Measurements from ENCODE around the gene C19orf67.

DNA sequence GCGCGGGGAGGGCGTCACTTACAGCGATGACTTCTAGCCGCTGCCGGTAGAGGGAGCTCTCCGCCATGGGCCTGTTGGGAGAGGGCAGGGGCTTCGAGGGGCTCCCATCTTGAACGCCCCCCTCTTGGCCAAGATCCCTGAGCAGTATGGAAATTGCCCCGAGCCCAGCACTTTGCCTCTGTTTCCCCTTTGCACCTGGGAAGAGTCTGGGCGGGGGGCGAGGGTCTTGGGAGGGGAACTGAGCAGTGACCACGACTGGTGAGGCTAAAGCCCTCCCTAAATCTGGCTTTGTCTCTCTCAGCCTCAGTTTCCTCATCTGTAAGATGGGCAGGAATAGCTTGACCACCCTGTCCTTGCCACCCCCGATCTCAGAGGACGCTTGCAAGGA lies 26.5 kb downstream of the C19orf67 start:
- no peak for TF ChIP-seq TAF1 (IDR thresholded peaks at IDR 0.05; ENCODE audit: borderline replicate concordance, insufficient read depth, low read length)
- TF ChIP-seq POLR2AphosphoS5 (IDR thresholded peaks at IDR 0.05; ENCODE audit: low read depth, low read length), result no peak
- no peak for TF ChIP-seq SIN3A (IDR thresholded peaks at IDR 0.05; ENCODE audit: borderline replicate concordance, insufficient read depth, low read length)
- TF ChIP-seq REST (IDR thresholded peaks at IDR 0.05; ENCODE audit: insufficient read depth in 1 of 2, low read depth in 2 of 2, low read length in 2 of 2), result no peak
- TF ChIP-seq FOXP2 (optimal IDR thresholded peaks at IDR 0.05; ENCODE audit: borderline replicate concordance, extremely low read depth, extremely low read length, insufficient read depth), result no peak
